HG03139 (cell line): ENCODE data around the gene TMEM79.

Experiments used
- ATAC-seq: cut with Tn5 transposase; IDR thresholded peaks from one replicate; pipeline ENCODE4 v1.9.1; 2021; ENCODE audit not compliant: unreplicated experiment

TMEM79 gene

GRCh38 chr1:156284112-156284511, at the start of gene TMEM79:
TMEM79 (plus strand) TSS chr1:156284325; CDS start chr1:156285227, 902 bp downstream.
- no peak for ATAC-seq

GRCh38 chr1:156236164-156236563, 48.0 kb upstream of the TMEM79 start:
- ATAC-seq = no peak

- ATAC-seq = no peak
Observed at GRCh38 chr1:156238248-156238647, 45.9 kb upstream of the TMEM79 start.

- ATAC-seq = no peak
Observed at GRCh38 chr1:156241311-156241811, 42.8 kb upstream of the TMEM79 start.

GRCh38 chr1:156241926-156242325, 42.2 kb upstream of the TMEM79 start, which contains the start of gene BGLAP:
BGLAP (plus strand) TSS chr1:156242184; CDS start chr1:156242232, 48 bp downstream.
- no peak for ATAC-seq

- no peak for ATAC-seq
Observed at GRCh38 chr1:156242738-156243137, 41.4 kb upstream of the TMEM79 start.

GRCh38 chr1:156244126-156244525, 40.0 kb upstream of the TMEM79 start:
- ATAC-seq = no peak

GRCh38 chr1:156244712-156245111, 39.4 kb upstream of the TMEM79 start:
- no peak for ATAC-seq

GRCh38 chr1:156245451-156246232, 38.5 kb upstream of the TMEM79 start:
- ATAC-seq = no peak

- no peak for ATAC-seq
Observed at GRCh38 chr1:156246241-156246780, 37.8 kb upstream of the TMEM79 start.

- ATAC-seq = no peak
Observed at GRCh38 chr1:156246781-156247459, 37.2 kb upstream of the TMEM79 start.

- ATAC-seq = no peak
Observed at GRCh38 chr1:156247460-156248322, 36.4 kb upstream of the TMEM79 start, which contains the start of gene PAQR6. PAQR6 (minus strand) TSS chr1:156248056; CDS start chr1:156246731, 1,325 bp downstream.

GRCh38 chr1:156248323-156248683, 35.8 kb upstream of the TMEM79 start:
- no peak for ATAC-seq

GRCh38 chr1:156249593-156249992, 34.5 kb upstream of the TMEM79 start:
- ATAC-seq = no peak

- ATAC-seq = no peak
Observed at GRCh38 chr1:156251527-156251926, 32.6 kb upstream of the TMEM79 start.

- ATAC-seq = no peak
Observed at GRCh38 chr1:156253634-156254033, 30.5 kb upstream of the TMEM79 start.

- ATAC-seq = no peak
Observed at GRCh38 chr1:156257711-156258110, 26.4 kb upstream of the TMEM79 start.

GRCh38 chr1:156258859-156259258, 25.3 kb upstream of the TMEM79 start:
- no peak for ATAC-seq

- ATAC-seq = no peak
Observed at GRCh38 chr1:156259805-156260204, 24.3 kb upstream of the TMEM79 start.

- ATAC-seq = no peak
Observed at GRCh38 chr1:156260896-156261295, 23.2 kb upstream of the TMEM79 start.
